ENCODE results near the gene GAS7.

- TF ChIP-seq ZNF253 (CRISPR knock-in tag; IDR thresholded peaks at IDR 0.05; ENCODE audit: borderline replicate concordance) (no peak), HIVEP1 (CRISPR knock-in tag; IDR thresholded peaks at IDR 0.05) (no peak), CTCF (CRISPR knock-in tag; IDR thresholded peaks at IDR 0.05) (no peak), CEBPZ (IDR thresholded peaks at IDR 0.05; ENCODE audit: low read length) (no peak), MAX (IDR thresholded peaks at IDR 0.05) (no peak), ZSCAN31 (CRISPR knock-in tag; IDR thresholded peaks at IDR 0.05; ENCODE audit: low read depth) (no peak), HMG20B (CRISPR knock-in tag; conservative IDR thresholded peaks at IDR 0.05) (no peak), TIGD3 (CRISPR knock-in tag; IDR thresholded peaks at IDR 0.05; ENCODE audit: borderline replicate concordance) (no peak), ZNF143 (CRISPR knock-in tag; IDR thresholded peaks at IDR 0.05) (no peak)
These were observed 79.6 kb downstream of the GAS7 start for GRCh38 chr17:10118788-10119130.
